GM19452 (cell line): ENCODE measurements around the gene SKIDA1.
A peak's percentile ranks its signal among the peaks of the same experiment; 100 is the strongest.

Experiments
- ATAC-seq: cut with Tn5 transposase; IDR thresholded peaks from one replicate; pipeline ENCODE4 v1.9.1; 2021; ENCODE audit not compliant: unreplicated experiment

The SKIDA1 gene

GRCh38 chr10:21517134-21518031 lies 8.1 kb downstream of the SKIDA1 start:
- peak; percentile 54 for ATAC-seq

DNA sequence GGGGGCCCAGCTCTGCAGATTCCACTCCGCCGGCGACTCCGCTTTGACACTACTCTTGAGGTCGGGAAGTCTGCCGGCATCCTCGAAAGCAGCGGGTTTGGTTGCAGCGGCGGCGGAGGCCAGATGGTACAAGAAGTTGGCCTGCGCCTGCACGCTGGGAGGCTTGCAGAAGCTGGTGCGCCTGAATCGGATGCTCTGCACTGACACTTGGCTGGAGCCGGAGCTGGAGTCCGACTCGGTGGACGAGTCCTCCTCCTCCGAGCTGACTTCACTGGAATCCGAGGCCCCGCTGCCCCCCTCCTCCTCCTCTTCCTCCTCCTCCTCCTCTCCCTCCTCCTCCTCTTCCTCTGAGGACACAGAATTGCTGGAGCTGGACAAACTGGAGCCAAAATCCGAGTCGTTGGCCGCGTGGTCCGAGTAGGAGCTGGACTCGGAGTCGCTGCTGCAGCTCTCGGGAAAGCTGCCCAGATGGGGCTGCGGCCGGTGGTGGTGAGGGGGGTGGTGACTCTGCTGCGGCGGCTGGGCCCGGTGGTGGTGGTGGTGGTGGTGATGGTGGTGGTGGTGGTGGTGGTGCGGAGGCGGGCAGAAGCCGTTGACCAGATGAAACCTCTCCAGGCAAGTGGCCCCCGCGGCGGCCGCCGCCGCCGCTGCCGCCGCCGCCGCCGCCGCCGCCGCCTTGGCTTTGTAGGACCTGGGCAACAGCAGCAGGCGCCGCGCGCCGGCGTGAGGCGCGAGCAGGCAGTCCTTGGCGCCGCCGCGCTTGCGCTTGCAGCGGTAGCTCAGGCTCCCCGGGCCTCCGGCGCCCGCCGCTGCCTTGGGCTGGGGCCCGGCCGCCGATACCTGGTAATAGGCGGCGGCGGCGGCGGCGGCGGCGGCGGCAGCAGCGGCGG lies 9.0 kb downstream of the SKIDA1 start:
- ATAC-seq = peak; percentile 50

DNA sequence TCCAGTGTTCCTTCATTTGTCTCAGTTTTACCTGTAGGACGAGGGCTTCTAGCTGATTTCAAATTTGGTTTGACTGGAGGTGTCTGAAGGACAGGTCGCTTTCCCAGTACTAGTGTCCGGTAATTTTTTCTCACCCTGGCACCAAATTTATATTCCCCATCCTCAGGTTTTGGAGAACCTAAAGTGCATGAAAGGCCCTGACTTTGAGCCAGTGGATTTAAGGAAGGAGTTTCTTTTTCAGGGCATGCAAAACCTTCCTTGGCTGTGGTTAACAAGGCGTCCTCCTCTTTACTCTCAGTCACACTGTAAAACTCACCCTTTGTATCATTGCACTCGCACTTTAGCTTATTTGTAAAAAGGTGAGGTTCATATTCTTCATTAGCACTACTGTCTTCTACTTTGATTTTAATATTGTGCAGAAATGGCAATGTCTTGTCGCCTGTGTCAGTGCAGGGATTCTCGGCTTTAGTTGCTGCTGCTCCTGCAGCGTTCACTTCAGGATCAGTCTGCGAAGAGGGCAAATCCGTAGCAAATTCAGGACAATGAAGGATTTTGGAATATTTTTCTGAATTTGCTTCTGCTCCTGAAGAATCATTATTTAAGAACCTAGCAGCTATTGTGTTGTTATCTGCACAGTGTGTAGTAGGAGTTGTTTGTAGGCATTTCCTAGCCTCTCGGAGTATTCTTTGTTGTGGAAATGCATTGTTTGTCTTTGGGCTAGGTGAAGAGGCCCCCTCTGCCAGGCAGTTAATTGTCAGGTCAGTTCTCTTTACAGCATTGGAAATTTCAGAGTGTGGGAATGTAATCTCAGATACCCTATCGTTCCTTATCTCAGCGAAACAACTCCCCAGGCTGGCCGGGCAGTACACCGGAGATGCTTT lies 9.9 kb downstream of the SKIDA1 start:
- no peak for ATAC-seq

DNA sequence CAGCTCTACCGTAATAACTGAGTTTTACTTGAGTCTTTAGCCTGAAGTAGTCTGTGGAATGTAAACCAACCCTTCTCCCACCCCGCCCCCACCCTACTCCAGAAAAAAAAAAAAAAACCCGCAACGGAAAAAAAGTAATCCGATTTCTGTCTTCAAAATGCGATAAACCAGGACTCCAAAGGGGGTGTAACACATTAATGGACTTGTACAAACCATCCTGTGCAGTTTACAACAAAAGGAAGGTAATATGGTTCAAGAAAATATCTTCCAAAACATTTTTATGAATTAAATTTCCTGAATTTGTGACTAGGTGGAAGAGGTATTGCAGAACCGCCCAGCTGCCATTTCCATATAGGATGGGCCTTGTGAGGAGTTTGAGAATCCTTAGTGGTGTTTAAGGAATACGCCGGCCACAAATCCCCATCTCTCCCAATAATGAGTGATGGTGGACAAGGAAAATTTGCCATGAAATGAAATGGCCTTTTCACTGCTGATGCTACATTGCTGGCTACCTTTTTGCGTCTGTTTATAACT lies 10.6 kb downstream of the SKIDA1 start:
- ATAC-seq = no peak

GRCh38 chr10:21514129-21514817 lies 11.2 kb downstream of the SKIDA1 start:
- no peak for ATAC-seq

DNA sequence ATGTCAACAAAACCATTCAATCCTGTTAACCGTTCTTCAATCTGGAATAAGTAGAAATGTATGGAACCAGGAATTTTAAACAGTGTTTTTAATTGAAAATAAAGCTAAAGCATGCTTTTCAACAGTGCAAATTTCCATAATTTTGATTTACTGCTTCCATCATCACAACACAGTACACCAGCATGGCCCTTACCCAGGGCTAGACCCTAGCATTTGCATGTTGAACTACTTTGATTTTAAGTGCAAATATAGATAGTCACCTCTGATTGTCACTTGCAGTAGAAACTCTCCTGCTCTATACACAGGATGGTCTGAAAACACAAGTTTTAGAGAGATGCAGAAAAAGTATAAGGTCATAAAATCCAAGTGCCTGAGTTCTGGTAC lies 12.1 kb downstream of the SKIDA1 start:
- no peak for ATAC-seq

DNA sequence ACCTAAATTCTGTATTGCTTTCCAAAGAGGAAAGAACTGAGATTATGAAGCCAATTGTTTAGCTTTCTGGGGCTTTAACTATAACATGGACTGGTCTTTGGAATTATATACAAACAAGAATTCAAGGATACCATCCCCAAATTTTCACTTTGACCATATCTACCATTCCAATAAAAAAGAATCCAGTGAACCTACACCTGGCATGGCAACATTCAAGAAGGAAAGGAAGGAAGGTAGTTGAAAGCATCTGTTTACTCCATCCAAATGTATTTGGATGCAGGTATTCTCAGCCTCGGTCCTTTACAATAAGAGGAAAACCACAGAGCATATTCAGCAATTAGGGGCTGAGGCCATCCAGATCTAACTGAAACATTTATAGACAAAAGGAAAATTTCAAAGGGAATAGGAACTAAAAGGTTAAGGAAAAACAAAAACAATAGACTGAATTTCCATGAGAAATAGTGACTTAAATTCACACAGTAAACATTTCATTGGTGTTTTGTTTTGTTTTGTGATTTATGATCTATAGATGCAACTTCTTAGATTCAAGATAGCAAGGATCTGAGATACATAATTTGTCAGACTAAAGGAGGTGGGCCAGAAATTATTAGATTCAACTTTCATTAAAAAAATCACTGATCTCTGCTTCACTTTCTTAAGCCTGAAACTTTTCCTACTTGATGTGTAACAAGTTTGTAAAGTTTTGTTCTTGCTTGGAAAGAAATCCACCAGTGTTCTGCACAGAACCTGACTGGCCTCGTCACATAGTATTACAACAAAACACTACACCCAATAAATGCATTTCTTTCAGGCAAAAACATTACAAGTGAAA lies 12.7 kb downstream of the SKIDA1 start:
- no peak for ATAC-seq

DNA sequence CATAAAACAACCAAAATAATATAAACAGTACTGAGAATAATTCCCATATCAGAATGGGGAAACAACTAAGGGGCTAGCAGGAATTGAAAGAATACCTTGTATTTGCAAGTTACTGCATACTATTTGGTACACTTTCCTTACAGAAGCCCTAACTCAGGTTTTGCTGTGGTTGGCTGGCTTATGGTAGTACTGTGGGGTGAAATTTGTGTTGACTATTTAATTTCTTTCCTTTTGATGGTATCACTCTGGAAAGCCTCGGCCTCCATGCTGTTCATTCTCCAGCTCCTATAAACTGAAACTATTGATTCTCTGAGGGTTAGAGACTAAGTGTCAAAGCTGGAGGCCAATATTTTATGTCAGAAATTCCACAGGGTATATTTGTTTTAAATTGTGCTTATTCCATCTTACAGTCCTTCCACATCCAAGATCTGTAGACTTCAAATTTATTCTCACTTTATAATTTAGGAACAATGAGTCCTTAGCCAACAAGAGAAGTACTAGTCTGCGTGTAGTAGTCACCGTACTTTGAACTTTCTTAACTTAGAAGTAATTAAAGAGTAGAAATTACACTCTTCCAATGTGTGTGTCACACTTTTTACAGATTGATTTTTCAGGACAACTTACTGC lies 13.4 kb downstream of the SKIDA1 start:
- no peak for ATAC-seq

DNA sequence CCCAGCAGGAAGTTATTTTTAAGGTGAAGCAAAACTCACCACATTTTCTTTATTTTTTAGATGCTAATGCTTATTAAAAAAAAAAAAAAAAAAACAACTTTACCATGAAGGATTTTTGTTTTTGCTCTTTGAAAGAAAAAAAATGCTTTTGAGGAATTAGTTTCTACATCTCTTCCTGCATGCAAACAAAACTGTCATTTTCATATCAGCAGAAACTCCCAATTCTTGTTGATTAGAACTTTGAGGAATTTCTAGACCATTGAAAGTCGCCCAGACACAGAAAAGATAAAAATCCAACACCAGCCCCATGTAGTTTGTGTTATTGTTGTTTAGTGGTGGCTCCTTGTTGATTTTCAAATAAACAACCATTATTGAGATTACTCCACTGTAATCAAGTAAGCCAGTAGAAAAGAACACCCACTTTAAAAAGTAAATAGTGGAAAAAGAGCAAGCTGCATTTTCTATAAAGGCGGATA lies 14.3 kb downstream of the SKIDA1 start:
- no peak for ATAC-seq

- no peak for ATAC-seq
Measured at GRCh38 chr10:21510241-21511094, 15.0 kb downstream of the SKIDA1 start.

DNA sequence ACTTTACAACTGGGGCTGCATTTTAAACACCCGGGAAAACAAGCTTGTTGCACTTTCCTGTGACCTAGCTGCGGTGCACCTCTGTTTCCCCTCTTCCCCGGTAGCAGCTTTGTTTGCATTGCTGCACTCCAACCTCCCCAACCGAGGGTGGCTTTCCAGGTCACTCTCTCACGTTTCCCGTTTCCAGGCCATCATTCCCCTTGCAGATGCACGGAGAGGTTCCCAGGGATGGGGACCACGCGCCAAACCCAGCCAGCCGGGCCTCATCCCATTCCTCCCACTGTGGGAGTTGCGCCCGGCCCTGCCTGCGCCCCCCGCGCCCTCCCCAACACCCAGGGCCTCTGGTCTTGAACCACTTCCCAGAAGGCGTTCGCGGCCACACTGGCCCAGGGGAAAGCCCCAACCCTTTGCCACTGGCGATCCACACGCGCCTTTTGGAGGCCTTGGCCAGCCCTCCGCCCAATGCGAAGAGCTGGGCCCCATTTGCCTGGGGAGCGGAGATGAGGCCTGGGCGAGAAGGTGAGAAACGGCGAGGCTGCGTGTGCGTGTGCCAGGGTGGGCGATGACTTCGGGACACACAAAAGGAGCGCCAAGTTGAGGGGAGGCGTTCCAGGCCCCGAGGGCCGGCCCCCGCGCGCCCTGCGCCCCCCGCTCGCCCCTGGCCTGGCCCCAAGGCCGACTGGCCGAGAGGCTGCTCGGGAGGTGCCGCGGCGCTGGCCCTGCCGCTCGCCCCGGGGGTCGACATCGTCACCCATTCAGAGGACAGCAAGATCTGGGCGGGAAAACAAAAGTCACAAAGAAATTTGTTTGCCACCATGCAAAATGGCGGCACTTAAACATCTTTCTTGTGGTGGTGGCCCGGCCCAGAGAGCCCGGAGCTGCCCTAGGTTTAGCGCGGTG lies 15.9 kb downstream of the SKIDA1 start:
- no peak for ATAC-seq

- ATAC-seq = no peak
Measured at GRCh38 chr10:21508706-21509331, 16.7 kb downstream of the SKIDA1 start.

- no peak for ATAC-seq
Measured at GRCh38 chr10:21507150-21507549, 18.3 kb downstream of the SKIDA1 start.

DNA sequence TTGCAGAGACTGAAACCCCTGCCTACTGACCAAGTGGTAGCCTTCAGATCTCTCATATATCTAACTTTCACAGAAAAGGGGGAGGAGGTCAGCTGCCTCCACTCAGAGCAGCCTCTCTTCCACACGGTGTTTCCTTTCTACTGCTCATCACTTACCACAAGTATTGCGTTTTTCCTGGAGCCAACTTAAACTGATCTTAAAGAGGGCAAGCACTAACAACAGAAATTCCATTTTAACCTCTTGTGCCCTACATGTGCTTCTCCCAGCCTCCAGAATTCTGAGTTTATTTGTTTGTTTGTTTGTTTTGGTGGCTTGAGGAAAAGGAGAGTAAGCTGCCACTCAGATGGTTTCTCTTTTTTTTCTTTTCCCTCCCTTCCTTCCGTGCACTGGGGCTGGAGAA lies 19.1 kb downstream of the SKIDA1 start:
- ATAC-seq = no peak

DNA sequence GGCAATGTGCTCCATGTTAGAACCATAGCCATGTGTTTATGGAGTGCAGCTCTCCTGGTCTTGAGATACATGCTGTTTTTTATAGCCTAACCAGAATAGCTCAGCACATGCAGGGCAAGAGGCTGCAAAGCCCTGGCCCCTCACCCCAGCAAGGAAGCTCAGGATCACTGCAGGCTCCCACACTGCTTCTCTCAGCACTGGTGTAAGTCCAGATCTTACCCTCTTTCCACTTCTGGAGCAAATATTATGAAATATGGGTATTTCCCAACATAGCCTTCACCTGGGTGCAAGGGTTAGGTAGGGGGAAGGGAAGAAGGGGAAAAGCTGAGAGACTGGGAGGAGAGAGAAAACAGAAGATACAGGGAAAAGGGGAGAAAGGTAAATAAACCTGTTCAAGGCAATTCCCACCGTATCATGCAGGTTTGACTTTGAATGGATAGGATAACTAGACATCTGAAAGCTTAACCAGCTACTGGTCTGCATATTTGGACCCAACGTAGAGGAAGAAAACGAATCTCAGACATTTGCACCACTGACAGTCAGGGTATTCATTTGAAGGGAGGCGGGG lies 19.7 kb downstream of the SKIDA1 start:
- ATAC-seq = no peak

- no peak for ATAC-seq
Measured at GRCh38 chr10:21503542-21503941, 21.9 kb downstream of the SKIDA1 start.
